GM12864 (cell line): ENCODE data around the gene SLC35F3.

Experiments
- DNase-seq: peaks from one replicate; pipeline ENCODE4 v3.0.0-alpha.2; 2011; ENCODE audit warnings: low read depth
- H3K4me3 ChIP-seq: 2 replicates; pipeline ENCODE4 v1.5.1; 2011; ENCODE audit warnings: mild to moderate bottlenecking, low read depth, low read length, control low read depth
- TF ChIP-seq, protein P1 (sequence below): IDR thresholded peaks from 2 replicates; pipeline ENCODE4 v1.5.1; 2011; ENCODE audit warnings: low read depth, mild to moderate bottlenecking, moderate library complexity, low read length, control low read depth, inconsistent platforms; ENCODE audit errors: missing control alignments

The SLC35F3 gene

DNA sequence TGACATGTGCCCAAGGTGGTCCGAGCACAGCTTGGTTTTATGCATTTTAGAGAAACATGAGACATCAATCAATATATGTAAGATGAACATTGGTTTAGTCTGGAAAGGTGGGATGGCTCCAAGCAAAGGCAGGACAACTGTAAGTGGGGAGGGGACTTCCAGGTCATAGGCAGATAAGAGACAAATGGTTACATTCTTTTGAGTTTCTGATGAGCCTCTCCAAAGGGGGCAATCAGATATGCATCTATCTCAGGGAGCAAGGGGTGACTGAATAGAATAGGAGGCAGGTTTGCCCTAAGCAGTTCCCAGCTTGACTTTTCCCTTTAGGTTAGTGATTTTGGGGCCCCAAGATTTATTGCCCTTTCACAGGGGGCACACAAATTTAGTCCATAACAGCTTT lies 374.5 kb downstream of the SLC35F3 start:
- TF ChIP-seq, protein P1, sequence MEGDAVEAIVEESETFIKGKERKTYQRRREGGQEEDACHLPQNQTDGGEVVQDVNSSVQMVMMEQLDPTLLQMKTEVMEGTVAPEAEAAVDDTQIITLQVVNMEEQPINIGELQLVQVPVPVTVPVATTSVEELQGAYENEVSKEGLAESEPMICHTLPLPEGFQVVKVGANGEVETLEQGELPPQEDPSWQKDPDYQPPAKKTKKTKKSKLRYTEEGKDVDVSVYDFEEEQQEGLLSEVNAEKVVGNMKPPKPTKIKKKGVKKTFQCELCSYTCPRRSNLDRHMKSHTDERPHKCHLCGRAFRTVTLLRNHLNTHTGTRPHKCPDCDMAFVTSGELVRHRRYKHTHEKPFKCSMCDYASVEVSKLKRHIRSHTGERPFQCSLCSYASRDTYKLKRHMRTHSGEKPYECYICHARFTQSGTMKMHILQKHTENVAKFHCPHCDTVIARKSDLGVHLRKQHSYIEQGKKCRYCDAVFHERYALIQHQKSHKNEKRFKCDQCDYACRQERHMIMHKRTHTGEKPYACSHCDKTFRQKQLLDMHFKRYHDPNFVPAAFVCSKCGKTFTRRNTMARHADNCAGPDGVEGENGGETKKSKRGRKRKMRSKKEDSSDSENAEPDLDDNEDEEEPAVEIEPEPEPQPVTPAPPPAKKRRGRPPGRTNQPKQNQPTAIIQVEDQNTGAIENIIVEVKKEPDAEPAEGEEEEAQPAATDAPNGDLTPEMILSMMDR, result no peak
- no peak overlapping the region for H3K4me3 ChIP-seq
- DNase-seq, result no peak

DNA sequence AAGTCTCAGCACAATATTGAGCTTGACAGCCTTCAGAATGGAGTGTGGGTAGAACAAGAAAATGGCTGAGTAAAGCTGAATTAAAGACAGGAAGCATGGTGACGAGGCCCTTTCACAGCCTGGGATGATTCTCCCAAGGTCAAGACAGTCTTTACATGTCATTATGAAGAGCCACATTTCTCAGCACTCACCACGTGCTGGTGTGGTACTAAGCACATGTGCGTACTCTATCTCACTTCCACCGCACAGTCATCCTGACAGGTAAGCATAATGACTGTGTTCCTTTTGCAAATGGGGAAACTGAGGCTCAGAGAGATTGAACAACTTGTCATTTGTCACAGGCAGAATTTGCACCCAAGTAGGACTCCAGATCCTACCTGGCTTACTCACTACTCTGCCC lies 376.0 kb downstream of the SLC35F3 start:
- no peak overlapping the region for H3K4me3 ChIP-seq
- DNase-seq, result no peak
- TF ChIP-seq, protein P1, result no peak

DNA sequence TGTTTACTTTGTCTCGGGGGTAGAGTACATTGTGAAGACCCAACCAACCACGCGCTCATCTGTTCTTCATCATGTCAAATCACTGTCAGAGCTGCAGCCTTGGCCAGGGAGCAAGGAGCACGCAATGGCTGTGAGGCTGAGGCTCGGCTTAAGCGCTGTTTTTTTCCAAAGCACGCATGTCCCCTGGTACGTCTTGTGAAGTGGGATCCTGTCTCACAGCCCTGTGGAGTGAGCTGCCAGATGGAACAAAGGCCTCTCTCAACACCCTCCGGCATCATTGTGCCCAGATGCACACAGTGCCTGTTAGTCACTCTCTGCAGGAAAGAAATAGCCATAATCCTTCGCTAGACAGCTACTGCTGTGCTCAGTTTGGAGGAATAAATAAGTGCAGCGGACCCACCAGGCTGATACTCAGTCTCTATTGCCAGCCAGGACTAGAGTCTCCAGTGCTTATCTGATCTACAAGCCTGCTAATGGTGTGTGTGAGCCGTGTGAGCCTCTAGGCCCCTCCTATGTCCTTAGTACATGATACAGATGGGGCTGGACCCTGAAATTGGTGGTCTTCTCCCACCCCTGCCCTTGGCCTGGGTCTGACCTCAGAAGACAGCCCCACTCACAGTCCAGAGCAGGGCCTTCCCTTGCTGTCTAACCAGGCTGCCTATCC lies 377.5 kb downstream of the SLC35F3 start:
- no peak overlapping the region for H3K4me3 ChIP-seq
- TF ChIP-seq, protein P1, result no peak
- no peak for DNase-seq

- TF ChIP-seq, protein P1, result no peak
- DNase-seq, result no peak
- no peak overlapping the region for H3K4me3 ChIP-seq
Measured at GRCh38 chr1:234286206-234286605, 381.7 kb downstream of the SLC35F3 start.

- TF ChIP-seq, protein P1, result no peak
- no peak for DNase-seq
- H3K4me3 ChIP-seq, result no peak overlapping the region
Measured at GRCh38 chr1:234288946-234289345, 384.5 kb downstream of the SLC35F3 start.

DNA sequence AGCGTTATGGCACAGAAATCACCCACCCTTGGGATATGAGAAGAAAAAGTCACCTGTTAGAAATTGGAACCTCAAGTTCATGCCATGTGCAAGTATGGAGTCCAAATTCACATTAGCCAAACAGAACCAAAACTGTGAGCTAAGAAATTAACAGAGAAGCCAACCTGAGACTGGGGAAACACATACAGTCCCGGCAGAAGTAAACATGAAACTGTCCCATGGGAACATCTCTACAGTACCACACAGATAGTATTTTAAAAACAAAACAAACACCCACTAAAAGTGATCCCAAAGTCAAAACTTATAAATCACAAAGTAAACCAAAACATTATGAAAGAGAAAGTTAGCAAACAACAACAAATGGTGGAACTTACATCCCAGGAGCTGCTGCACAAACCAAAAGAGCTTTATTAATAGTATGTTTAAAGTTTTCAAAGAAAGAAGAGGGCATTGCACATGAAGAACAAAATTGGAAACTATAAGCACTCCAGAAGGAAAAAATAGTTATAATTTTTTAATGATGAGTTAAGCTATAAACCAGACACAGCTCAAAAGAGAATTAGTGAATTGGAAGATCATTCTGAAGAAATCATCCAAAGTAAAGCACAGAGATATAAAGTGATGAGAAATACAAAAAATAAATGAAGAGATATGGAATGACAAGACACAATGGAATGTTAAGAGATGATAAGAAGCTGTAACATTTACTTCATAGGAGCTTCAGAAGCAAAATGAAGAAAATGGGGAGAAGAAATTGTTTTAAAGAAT lies 385.2 kb downstream of the SLC35F3 start:
- TF ChIP-seq, protein P1, result no peak
- H3K4me3 ChIP-seq, result no peak overlapping the region
- DNase-seq, result no peak
